H1 (cell line): ENCODE data around the gene ACAA1. TPM values are rescaled to one million over a fixed set of nuclear protein-coding genes. Genes with fewer than 3 reads are reported as not detected.

Source experiments
- RBBP5 ChIP-seq: IDR thresholded peaks from 2 replicates; pipeline ENCODE4 v1.7.1; 2012; ENCODE audit warnings: low read depth, mild to moderate bottlenecking, inconsistent platforms, low read length, moderate library complexity, borderline replicate concordance
- polyA plus RNA-seq, 7 experiments: library from polyadenylated mRNA; depleted of rRNA in 3 of 7; stranded (reverse) in 5 of 7; unstranded in 2 of 7; fragments of >200 nt in 5 of 7; fragments of 200-250 nt in 2 of 7; gene quantifications; 1 replicate in 5 of 7; 2 replicates in 1 of 7; 4 replicates in 1 of 7; pipeline versions ENCODE4 v1.2.1 to v1.2.3, GENCODE V29; 2011 to 2013; ENCODE audit warnings: missing spikeins in 2 of 7, mixed read lengths in 2 of 7
- total RNA-seq: library from RNA; stranded (reverse); fragmentation: NEBNext Ultra II Directional; extraction: Animal tissue kit (Norgen Biotek cat#: 25700); gene quantifications from 2 replicates; pipeline ENCODE4 v1.2.1, GENCODE V29; 2021

The ACAA1 gene
- total and polyA plus RNA-seq, 2 of the 8 experiments (the other 6 are each of a cell fraction or from before 2014, with no cell fraction given), result 23.1 to 34.8 TPM

DNA sequence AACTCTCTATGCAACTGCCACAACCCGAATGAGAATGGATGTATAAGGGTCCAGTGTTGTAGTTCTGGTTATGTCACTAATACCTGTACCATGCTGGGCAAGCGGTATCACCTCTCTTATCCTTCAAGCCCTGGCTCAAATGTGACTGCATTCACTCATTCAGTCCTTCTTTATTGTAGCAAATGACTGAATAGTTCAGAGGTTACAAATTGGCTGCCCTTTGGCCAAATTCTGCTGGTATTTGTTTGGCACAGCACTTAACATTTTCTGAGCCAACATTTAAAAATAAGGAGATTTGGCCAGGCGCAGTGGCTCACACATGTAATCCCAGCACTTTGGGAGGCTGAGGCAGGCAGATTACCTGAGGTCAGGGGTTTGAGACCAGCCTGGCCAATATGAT, 50.4 kb downstream of the ACAA1 start (continued):
- TF ChIP-seq RBBP5, result no peak
